Testis (tissue), 3 donors: ENCODE data around the gene PLIN1. TPM values are rescaled to one million over a fixed set of nuclear protein-coding genes. Genes with fewer than 3 reads are reported as not detected.

ENCODE experiments used
- DNase-seq: peaks from one replicate; pipeline ENCODE4 v3.0.0-alpha.2; 2019
- H3K27ac ChIP-seq, 2 donors: fragments of 200-600 bp; sonication (generic); one replicate each; pipeline ENCODE4 v1.5.1; 2019
- H3K27me3 ChIP-seq: fragments of 200-600 bp; sonication (generic); one replicate; pipeline ENCODE4 v1.5.1; 2019
- H3K36me3 ChIP-seq: fragments of 200-600 bp; sonication (generic); one replicate; pipeline ENCODE4 v1.5.1; 2017; ENCODE audit warnings: low read depth; ENCODE audit errors: missing control alignments
- H3K4me1 ChIP-seq: fragments of 200-600 bp; sonication (generic); one replicate; pipeline ENCODE4 v1.5.1; 2019
- H3K4me3 ChIP-seq, 2 donors: fragments of 200-600 bp; sonication (generic); one replicate each; pipeline ENCODE4 v1.5.1; 2017 to 2019
- H3K9me3 ChIP-seq: fragments of 200-600 bp; sonication (generic); one replicate; pipeline ENCODE4 v1.5.1; 2017
- CTCF ChIP-seq, 3 experiments: fragments of 450-650 bp in 2 of 3; fragments of 200-600 bp in 1 of 3; sonication (generic) in 1 of 3; IDR thresholded peaks; one replicate each; pipeline ENCODE4 v1.5.1; 2016 to 2019; ENCODE audit warnings: antibody characterized with exemption in 3 of 3, mild to moderate bottlenecking in 2 of 3, moderate library complexity in 1 of 3
- POLR2A ChIP-seq: fragments of 450-650 bp; IDR thresholded peaks from one replicate; pipeline ENCODE4 v1.6.1; 2017; ENCODE audit warnings: antibody characterized with exemption, mild to moderate bottlenecking, moderate library complexity
- WGBS, 2 donors: methylation state at CpG; one replicate each; pipeline ENCODE4 v1.1.5; 2018; 5-methylcytosine and 5-hydroxymethylcytosine counted together
- intact Hi-C: fragments of 100-400 bp; cut with DNase I; formaldehyde crosslinking; loops from one replicate; pipeline ENCODE4 v1.15.1; 2023; ENCODE audit warnings: low total_unique reads
- polyA plus RNA-seq: library from polyadenylated mRNA; stranded (reverse); fragments of 350-450 nt; fragmentation: Illumina TruSeq; extraction: RNeasy Lipid Tissue Mini Kit (QIAGEN cat#74804); gene quantifications from one replicate; pipeline ENCODE4 v1.2.3, GENCODE V29; 2014; ENCODE audit warnings: low read depth, low replicate concordance; ENCODE audit not compliant: insufficient read depth
- total RNA-seq, 2 donors: library from RNA; depleted of rRNA; stranded (reverse); fragments of >200 nt; gene quantifications; one replicate each; pipeline ENCODE4 v1.2.3, GENCODE V29; 2016

Gene PLIN1
- total and polyA plus RNA-seq, 3 donors from 2014 or later, result 9.1 to 18.5 (median 13.5) TPM

GRCh38 chr15:89666184-89666857 lies 12.8 kb downstream of the PLIN1 start:
- no peaks in the 10 kb centered on the region for H3K36me3 ChIP-seq
- no peaks in the 10 kb centered on the region for H3K9me3 ChIP-seq
- peaks cover 10% of the 10 kb centered on the region for H3K4me1 ChIP-seq
- WGBS, 2 donors, result 56 to 69% methylated on average over 5 to 8 of the region's 8 CpGs
- intact Hi-C loops, result no loop called here
- no peaks in the 10 kb centered on the region for H3K27me3 ChIP-seq
- no peak for DNase-seq
- peak overlapping the region; percentile 48 to 54 for H3K4me3 ChIP-seq
- TF ChIP-seq POLR2A, result no peak
- H3K27ac ChIP-seq, result peak overlapping the region; percentile 55 to 78

- TF ChIP-seq CTCF (IDR thresholded peaks at IDR 0.05) (no peak), POLR2A (no peak)
- 0 to 3% methylated on average over 17 to 60 of the region's 72 CpGs for WGBS, 2 donors
- intact Hi-C loops, result no loop called here
These were observed 13.6 kb downstream of the PLIN1 start for GRCh38 chr15:89665449-89666181.

GRCh38 chr15:89664441-89665350 lies 14.5 kb downstream of the PLIN1 start:
- intact Hi-C loops, result no loop called here
- 74 to 82% methylated on average over 13 of the region's 13 CpGs for WGBS, 2 donors
- Histone ChIP-seq H3K36me3 (no peaks in the 10 kb centered on the region), H3K27ac (peak overlapping the region; percentile 55 to 78), H3K4me1 (peaks cover 10% of the 10 kb centered on the region), H3K27me3 (no peaks in the 10 kb centered on the region), H3K9me3 (no peaks in the 10 kb centered on the region), H3K4me3 (peak overlapping the region; percentile 48 to 54)
- DNase-seq, result no peak
- no peak for TF ChIP-seq POLR2A

More at GRCh38 chr15:89665449-89666181, 13.6 kb downstream of the PLIN1 start:
- no peaks in the 10 kb centered on the region for H3K27me3 ChIP-seq
- H3K4me3 ChIP-seq, result peak overlapping the region; percentile 48 to 54
- H3K4me1 ChIP-seq, result peaks cover 10% of the 10 kb centered on the region
- H3K9me3 ChIP-seq, result no peaks in the 10 kb centered on the region
- DNase-seq, result peak; percentile 69
- H3K27ac ChIP-seq, result peak overlapping the region; percentile 55 to 78
- no peaks in the 10 kb centered on the region for H3K36me3 ChIP-seq

GRCh38 chr15:89662893-89663626 lies 16.1 kb downstream of the PLIN1 start:
- peaks cover 10% of the 10 kb centered on the region for H3K4me1 ChIP-seq
- WGBS, 2 donors, result 42 to 55% methylated on average over 10 to 11 of the region's 11 CpGs
- H3K36me3 ChIP-seq, result no peaks in the 10 kb centered on the region
- H3K9me3 ChIP-seq, result no peaks in the 10 kb centered on the region
- H3K27ac ChIP-seq, result peak overlapping the region in 1 of 2 donors; percentile 33
- TF ChIP-seq CTCF (IDR thresholded peaks at IDR 0.05), result no peak
- TF ChIP-seq POLR2A, result no peak
- intact Hi-C loops, result no loop called here
- no peak overlapping the region for H3K4me3 ChIP-seq
- peak; percentile 42 for DNase-seq
- no peaks in the 10 kb centered on the region for H3K27me3 ChIP-seq

- TF ChIP-seq POLR2A, result no peak
- TF ChIP-seq CTCF (IDR thresholded peaks at IDR 0.05), result no peak
- DNase-seq, result no peak
- H3K27me3 ChIP-seq, result no peaks in the 10 kb centered on the region
- H3K4me1 ChIP-seq, result peaks cover 10% of the 10 kb centered on the region
- 77 to 80% methylated on average over 1 to 2 of the region's 2 CpGs for WGBS, 2 donors
- H3K27ac ChIP-seq, result no peak overlapping the region
- intact Hi-C loops, result no loop called here
- no peaks in the 10 kb centered on the region for H3K9me3 ChIP-seq
- no peak overlapping the region for H3K4me3 ChIP-seq
- no peaks in the 10 kb centered on the region for H3K36me3 ChIP-seq
These were observed 18.6 kb downstream of the PLIN1 start for GRCh38 chr15:89660556-89660955.
